HUDEP-2 (cell line): ENCODE measurements around the gene HIVEP1.
A peak's percentile ranks its signal among the peaks of the same experiment; 100 is the strongest.

ENCODE experiments used
- DNase-seq, 76 experiments: peaks; one replicate each; lab custom pipeline; 2025; ENCODE audit not compliant: unreplicated experiment in 76 of 76; lab: John Stamatoyannopoulos, UW

HIVEP1 gene

GRCh38 chr6:12012038-12012557, at the start of gene HIVEP1:
Gene HIVEP1, plus strand, starts transcription at chr6:12012312. Its CDS starts 3,317 bp downstream, at chr6:12015629.
- DNase-seq: peak in 8 of 76 experiments; percentile 19 to 52 (median 44)

- no peak for DNase-seq
These were observed 48.2 kb upstream of the HIVEP1 start for GRCh38 chr6:11963756-11964500.

GRCh38 chr6:11964729-11965335, 47.3 kb upstream of the HIVEP1 start:
- DNase-seq: no peak

GRCh38 chr6:11965499-11965898, 46.6 kb upstream of the HIVEP1 start:
- no peak for DNase-seq

- no peak for DNase-seq
These were observed 43.8 kb upstream of the HIVEP1 start for GRCh38 chr6:11968241-11968806.

- DNase-seq: no peak
These were observed 43.0 kb upstream of the HIVEP1 start for GRCh38 chr6:11969092-11969491.

GRCh38 chr6:11970114-11970513, 42.0 kb upstream of the HIVEP1 start:
- DNase-seq: no peak

- no peak for DNase-seq
These were observed 41.0 kb upstream of the HIVEP1 start for GRCh38 chr6:11971154-11971553.

GRCh38 chr6:11972270-11972669, 39.8 kb upstream of the HIVEP1 start:
- no peak for DNase-seq

GRCh38 chr6:11972806-11973205, 39.3 kb upstream of the HIVEP1 start:
- DNase-seq: no peak

- no peak for DNase-seq
These were observed 38.9 kb upstream of the HIVEP1 start for GRCh38 chr6:11973238-11973637.

- DNase-seq: no peak
These were observed 38.0 kb upstream of the HIVEP1 start for GRCh38 chr6:11974089-11974488.

GRCh38 chr6:11975353-11975977, 36.6 kb upstream of the HIVEP1 start:
- peak in 1 of 76 experiments; percentile 17 for DNase-seq

- no peak for DNase-seq
These were observed 35.6 kb upstream of the HIVEP1 start for GRCh38 chr6:11976489-11976888.

- DNase-seq: no peak
These were observed 34.9 kb upstream of the HIVEP1 start for GRCh38 chr6:11977193-11977592.

GRCh38 chr6:11977738-11978137, 34.4 kb upstream of the HIVEP1 start:
- no peak for DNase-seq

- DNase-seq: no peak
These were observed 33.7 kb upstream of the HIVEP1 start for GRCh38 chr6:11978169-11978987.

- no peak for DNase-seq
These were observed 32.2 kb upstream of the HIVEP1 start for GRCh38 chr6:11979866-11980265.

- DNase-seq: no peak
These were observed 28.8 kb upstream of the HIVEP1 start for GRCh38 chr6:11983306-11983705.

GRCh38 chr6:11987386-11987785, 24.7 kb upstream of the HIVEP1 start:
- no peak for DNase-seq
